ENCODE results near the gene PDLIM5.
A peak's percentile ranks its signal among the peaks of the same experiment; 100 is the strongest.
"Not testable (repeated sequence)": the region's sequence is repeated elsewhere in the genome, so short reads cannot be mapped to it uniquely, and the experiment has no call there.

Gene PDLIM5

DNA sequence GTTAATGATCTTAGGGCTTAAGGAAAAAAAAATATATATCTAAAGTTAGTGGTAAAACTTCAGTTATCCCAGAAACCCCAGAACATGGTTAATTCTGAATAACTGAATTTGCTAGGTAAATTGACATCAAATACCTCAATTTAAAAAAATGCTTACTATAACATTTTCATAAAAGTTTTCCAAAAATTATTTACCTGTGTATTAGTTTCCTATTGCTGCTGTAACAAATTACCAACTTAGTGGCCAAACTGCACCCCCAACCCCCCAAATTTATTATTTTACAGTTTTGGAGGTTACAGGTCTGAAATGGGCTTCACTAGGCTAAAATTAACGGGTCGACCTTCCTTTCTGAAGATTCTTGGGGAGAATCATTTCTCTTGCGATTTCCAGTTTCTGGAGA is 95.2 kb downstream of the PDLIM5 start:
- peaks cover 4% of the 10 kb centered on the region for H3K36me3 ChIP-seq (ENCODE audit: control insufficient read depth, insufficient read depth, low read length, severe bottlenecking)
- DNase-seq (ENCODE audit: low read depth) = no peak
- H3K4me1 ChIP-seq (ENCODE audit: control insufficient read depth, insufficient read depth, low read length) = peaks cover 25% of the 10 kb centered on the region
- H3K4me3 ChIP-seq (ENCODE audit: low read length) = no peak overlapping the region
- H3K27me3 ChIP-seq (replicated peaks; ENCODE audit: control insufficient read depth, insufficient read depth, low read length) = no peaks in the 10 kb centered on the region
- H3K9me3 ChIP-seq (ENCODE audit: control insufficient read depth, low read length) = no peaks in the 10 kb centered on the region
- no peak overlapping the region for H3K9ac ChIP-seq (ENCODE audit: low read length)

DNA sequence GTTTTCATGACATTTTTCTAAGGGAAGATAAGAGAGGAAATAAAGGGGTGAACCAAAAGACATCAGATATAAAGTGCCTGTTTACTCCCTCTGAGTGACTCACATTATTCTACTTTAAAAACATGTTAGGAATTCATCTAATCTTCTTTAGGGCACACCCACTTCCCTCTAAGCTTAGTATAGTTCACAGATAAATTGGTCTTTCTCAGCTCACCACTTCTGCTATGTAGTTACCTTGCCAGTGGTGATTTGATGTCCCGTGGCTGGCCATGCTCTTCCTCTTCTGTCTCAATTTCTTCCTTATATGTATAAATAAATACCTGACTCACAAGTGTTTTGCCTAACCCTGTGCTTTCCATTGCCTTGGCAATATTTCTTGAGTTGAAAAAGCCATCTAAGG is 96.8 kb downstream of the PDLIM5 start:
- peak overlapping the region; percentile 36 for H3K4me3 ChIP-seq (ENCODE audit: low read length)
- DNase-seq (ENCODE audit: low read depth) = peak; percentile 71
- H3K9me3 ChIP-seq (ENCODE audit: control insufficient read depth, low read length) = no peaks in the 10 kb centered on the region
- H3K36me3 ChIP-seq (ENCODE audit: control insufficient read depth, insufficient read depth, low read length, severe bottlenecking) = peaks cover 4% of the 10 kb centered on the region
- H3K27me3 ChIP-seq (replicated peaks; ENCODE audit: control insufficient read depth, insufficient read depth, low read length) = no peaks in the 10 kb centered on the region
- peaks cover 30% of the 10 kb centered on the region for H3K4me1 ChIP-seq (ENCODE audit: control insufficient read depth, insufficient read depth, low read length)
- peak overlapping the region; percentile 44 for H3K9ac ChIP-seq (ENCODE audit: low read length)

DNA sequence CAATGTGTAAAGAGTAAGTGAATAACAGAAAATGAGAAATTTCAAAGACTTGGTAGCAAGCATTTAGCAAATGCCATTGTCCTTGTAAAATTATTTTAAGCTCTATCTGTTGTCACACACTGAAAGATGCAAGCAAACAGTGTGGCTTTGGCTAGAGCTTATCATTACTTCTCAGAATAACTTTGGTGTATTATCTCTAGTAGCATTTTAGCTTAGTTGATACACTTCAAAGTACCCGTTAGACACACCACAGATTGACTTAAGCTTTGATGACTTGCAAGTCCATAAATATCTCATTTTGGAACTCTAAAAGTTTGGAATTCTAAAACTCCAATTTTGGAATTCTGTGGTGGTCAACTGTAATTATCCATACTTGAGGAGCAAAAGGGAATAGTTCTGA is 98.6 kb downstream of the PDLIM5 start:
- no peak for DNase-seq (ENCODE audit: low read depth)
- Histone ChIP-seq H3K36me3 (ENCODE audit: control insufficient read depth, insufficient read depth, low read length, severe bottlenecking) (peaks cover 4% of the 10 kb centered on the region), H3K9me3 (ENCODE audit: control insufficient read depth, low read length) (no peaks in the 10 kb centered on the region), H3K27me3 (replicated peaks; ENCODE audit: control insufficient read depth, insufficient read depth, low read length) (no peaks in the 10 kb centered on the region), H3K9ac (ENCODE audit: low read length) (no peak overlapping the region), H3K4me1 (ENCODE audit: control insufficient read depth, insufficient read depth, low read length) (peaks cover 24% of the 10 kb centered on the region), H3K4me3 (ENCODE audit: low read length) (no peak overlapping the region)

DNA sequence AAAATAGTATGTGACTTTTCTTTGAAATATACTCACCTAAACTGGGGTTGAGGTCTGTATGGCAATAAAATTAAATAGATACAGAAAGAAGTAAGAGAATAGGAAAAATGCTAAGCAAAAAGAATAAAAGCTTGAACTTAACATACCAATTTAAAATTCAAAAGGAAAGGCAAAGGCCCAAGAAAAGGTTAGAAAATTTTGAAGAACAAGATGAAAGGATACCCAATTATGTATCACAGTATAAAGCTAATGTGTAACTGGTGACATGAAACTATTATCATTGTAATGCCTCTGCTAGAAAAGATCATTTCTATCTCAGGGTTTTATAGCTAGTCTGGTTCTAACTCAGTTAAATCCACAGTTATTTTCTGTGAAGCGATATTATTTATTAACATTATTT is 99.1 kb downstream of the PDLIM5 start:
- no peak overlapping the region for H3K4me3 ChIP-seq (ENCODE audit: low read length)
- H3K36me3 ChIP-seq (ENCODE audit: control insufficient read depth, insufficient read depth, low read length, severe bottlenecking) = peaks cover 4% of the 10 kb centered on the region
- no peaks in the 10 kb centered on the region for H3K9me3 ChIP-seq (ENCODE audit: control insufficient read depth, low read length)
- no peak overlapping the region for H3K9ac ChIP-seq (ENCODE audit: low read length)
- H3K27me3 ChIP-seq (replicated peaks; ENCODE audit: control insufficient read depth, insufficient read depth, low read length) = no peaks in the 10 kb centered on the region
- no peak for DNase-seq (ENCODE audit: low read depth)
- H3K4me1 ChIP-seq (ENCODE audit: control insufficient read depth, insufficient read depth, low read length) = peaks cover 19% of the 10 kb centered on the region

DNA sequence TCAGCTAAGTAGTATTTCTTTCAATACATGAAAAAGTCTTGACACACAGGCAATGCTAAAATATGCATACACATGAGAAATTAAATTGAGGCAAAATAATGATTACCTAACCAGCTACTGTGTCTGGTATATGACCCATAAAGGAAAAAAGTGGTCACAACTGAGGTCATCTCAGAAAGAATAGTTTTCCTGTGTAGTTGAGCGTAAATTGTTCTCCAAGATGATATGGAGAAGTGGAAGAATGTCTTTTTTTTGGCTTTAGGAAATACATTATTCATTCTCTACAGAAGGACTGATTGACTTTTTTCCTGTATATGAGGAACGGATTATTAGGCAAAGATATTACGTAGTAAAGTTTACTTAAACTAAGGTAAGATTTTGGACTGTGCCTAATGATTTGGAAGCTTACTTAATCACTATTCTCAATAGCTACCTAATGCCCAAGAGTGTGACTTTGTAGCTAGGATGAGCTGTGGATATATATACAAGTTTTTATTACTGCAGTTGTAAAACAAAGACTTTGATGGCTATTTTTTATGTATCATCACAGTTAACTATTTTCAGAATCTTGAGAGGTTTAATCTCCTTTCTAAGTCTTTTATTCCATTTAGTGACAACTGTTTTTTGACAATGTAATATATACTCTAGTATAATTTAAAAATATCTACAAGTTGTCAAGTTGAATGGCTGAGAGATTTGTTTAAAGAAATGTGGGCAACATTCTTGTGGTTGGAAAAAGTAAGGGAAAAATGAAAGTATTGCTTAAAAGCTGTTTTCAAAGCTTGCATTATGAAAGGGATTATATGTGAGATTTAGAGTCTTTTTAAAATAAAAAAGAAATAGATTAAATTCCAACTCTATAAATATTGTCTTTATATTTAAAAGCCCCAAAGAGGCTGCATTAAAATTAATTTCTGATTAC is 100.2 kb downstream of the PDLIM5 start:
- peak; percentile 83 for DNase-seq (ENCODE audit: low read depth)
- Histone ChIP-seq H3K27me3 (replicated peaks; ENCODE audit: control insufficient read depth, insufficient read depth, low read length) (no peaks in the 10 kb centered on the region), H3K36me3 (ENCODE audit: control insufficient read depth, insufficient read depth, low read length, severe bottlenecking) (peaks cover 4% of the 10 kb centered on the region), H3K9me3 (ENCODE audit: control insufficient read depth, low read length) (no peaks in the 10 kb centered on the region), H3K4me3 (ENCODE audit: low read length) (no peak overlapping the region), H3K9ac (ENCODE audit: low read length) (no peak overlapping the region), H3K4me1 (ENCODE audit: control insufficient read depth, insufficient read depth, low read length) (peaks cover 18% of the 10 kb centered on the region)

DNA sequence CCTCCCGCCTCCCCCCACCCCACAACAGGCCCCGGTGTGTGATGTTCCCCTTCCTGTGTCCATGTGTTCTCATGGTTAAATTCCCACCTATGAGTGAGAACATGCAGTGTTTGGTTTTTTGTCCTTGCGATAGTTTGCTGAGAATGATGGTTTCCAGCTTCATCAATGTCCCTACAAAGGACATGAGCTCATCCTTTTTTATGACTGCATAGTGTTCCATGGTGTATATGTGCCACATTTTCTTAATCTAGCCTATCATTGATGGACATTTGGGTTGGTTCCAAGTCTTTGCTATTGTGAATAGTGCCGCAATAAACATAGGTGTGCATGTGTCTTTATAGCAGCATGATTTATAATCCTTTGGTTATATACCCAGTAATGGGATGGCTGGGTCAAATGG is 104.3 kb downstream of the PDLIM5 start:
- H3K27me3 ChIP-seq (replicated peaks; ENCODE audit: control insufficient read depth, insufficient read depth, low read length); H3K36me3 ChIP-seq (ENCODE audit: control insufficient read depth, insufficient read depth, low read length, severe bottlenecking); H3K4me3 ChIP-seq (ENCODE audit: low read length); H3K9ac ChIP-seq (ENCODE audit: low read length); DNase-seq (ENCODE audit: low read depth); H3K9me3 ChIP-seq (ENCODE audit: control insufficient read depth, low read length): not testable (repeated sequence)
- peaks cover 32% of the 10 kb centered on the region for H3K4me1 ChIP-seq (ENCODE audit: control insufficient read depth, insufficient read depth, low read length)

DNA sequence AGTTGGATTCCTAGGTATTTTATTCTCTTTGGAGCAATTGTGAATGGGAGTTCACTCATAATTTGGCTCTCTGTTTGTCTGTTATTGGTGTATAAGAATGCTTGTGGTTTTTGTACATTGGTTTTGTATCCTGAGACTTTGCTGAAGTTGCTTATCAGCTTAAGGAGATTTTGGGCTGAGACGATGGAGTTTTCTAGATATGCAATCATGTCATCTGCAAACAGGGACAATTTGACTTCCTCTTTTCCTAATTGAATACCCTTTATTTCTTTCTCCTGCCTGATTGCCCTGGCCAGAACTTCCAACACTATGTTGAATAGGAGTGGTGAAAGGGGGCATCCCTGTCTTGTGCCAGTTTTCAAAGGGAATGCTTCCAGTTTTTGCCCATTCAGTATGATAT is 105.9 kb downstream of the PDLIM5 start:
- H3K9ac ChIP-seq (ENCODE audit: low read length); H3K27me3 ChIP-seq (replicated peaks; ENCODE audit: control insufficient read depth, insufficient read depth, low read length); DNase-seq (ENCODE audit: low read depth); H3K9me3 ChIP-seq (ENCODE audit: control insufficient read depth, low read length); H3K36me3 ChIP-seq (ENCODE audit: control insufficient read depth, insufficient read depth, low read length, severe bottlenecking); H3K4me3 ChIP-seq (ENCODE audit: low read length): not testable (repeated sequence)
- H3K4me1 ChIP-seq (ENCODE audit: control insufficient read depth, insufficient read depth, low read length) = peaks cover 40% of the 10 kb centered on the region

DNA sequence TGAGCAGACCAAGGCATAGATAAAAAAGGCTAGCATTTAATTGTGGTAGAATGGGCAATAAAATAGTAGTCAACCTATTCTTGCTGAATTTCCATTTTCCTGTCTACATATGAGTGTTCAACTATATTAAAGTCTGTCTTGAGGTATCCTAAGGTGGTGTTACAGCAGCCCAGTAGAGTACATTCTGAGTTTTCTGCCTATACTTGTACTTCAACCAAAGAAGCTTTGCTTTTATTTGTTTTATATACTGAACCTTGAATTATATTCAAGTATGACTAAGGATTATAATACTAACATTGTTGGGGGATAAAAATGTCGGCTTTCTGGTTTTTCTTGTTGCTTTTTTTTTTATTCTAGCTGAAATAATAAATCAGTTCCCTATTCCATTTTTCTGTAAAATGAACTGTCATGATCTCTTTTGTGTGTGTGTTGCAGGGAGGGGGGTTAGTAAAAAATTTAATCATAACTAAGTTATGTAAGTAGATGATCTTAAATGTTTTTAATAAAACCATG is 106.7 kb downstream of the PDLIM5 start:
- DNase-seq (ENCODE audit: low read depth) = no peak
- Histone ChIP-seq H3K9me3 (ENCODE audit: control insufficient read depth, low read length) (no peaks in the 10 kb centered on the region), H3K27me3 (replicated peaks; ENCODE audit: control insufficient read depth, insufficient read depth, low read length) (no peaks in the 10 kb centered on the region), H3K4me3 (ENCODE audit: low read length) (no peak overlapping the region), H3K36me3 (ENCODE audit: control insufficient read depth, insufficient read depth, low read length, severe bottlenecking) (no peaks in the 10 kb centered on the region), H3K9ac (ENCODE audit: low read length) (no peak overlapping the region), H3K4me1 (ENCODE audit: control insufficient read depth, insufficient read depth, low read length) (peaks cover 44% of the 10 kb centered on the region)

DNA sequence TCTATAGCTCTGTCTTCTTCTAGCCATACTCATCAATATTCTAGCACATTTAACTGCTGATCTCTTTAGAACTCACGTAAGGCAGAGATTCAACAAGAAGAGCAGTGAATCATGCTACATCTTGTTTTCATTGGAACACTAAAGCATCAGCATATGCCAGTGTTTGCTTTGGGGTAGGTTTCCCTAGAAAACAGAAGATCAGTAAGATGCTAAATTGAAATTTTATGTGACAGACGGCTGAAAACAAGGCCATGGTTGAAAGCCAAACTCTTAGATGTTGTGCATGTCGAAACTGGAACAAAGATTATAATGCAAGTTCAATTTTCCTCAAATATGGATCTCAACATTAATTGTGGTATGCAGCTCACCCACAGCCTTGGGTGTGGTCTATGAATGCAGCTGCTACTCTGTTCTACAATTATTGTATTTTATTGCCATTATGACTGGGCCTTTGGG is 107.6 kb downstream of the PDLIM5 start:
- H3K4me3 ChIP-seq (ENCODE audit: low read length) = peak overlapping the region; percentile 3
- no peaks in the 10 kb centered on the region for H3K27me3 ChIP-seq (replicated peaks; ENCODE audit: control insufficient read depth, insufficient read depth, low read length)
- no peaks in the 10 kb centered on the region for H3K9me3 ChIP-seq (ENCODE audit: control insufficient read depth, low read length)
- H3K4me1 ChIP-seq (ENCODE audit: control insufficient read depth, insufficient read depth, low read length) = peaks cover 53% of the 10 kb centered on the region
- DNase-seq (ENCODE audit: low read depth) = peak; percentile 84
- H3K9ac ChIP-seq (ENCODE audit: low read length) = no peak overlapping the region
- no peaks in the 10 kb centered on the region for H3K36me3 ChIP-seq (ENCODE audit: control insufficient read depth, insufficient read depth, low read length, severe bottlenecking)

DNA sequence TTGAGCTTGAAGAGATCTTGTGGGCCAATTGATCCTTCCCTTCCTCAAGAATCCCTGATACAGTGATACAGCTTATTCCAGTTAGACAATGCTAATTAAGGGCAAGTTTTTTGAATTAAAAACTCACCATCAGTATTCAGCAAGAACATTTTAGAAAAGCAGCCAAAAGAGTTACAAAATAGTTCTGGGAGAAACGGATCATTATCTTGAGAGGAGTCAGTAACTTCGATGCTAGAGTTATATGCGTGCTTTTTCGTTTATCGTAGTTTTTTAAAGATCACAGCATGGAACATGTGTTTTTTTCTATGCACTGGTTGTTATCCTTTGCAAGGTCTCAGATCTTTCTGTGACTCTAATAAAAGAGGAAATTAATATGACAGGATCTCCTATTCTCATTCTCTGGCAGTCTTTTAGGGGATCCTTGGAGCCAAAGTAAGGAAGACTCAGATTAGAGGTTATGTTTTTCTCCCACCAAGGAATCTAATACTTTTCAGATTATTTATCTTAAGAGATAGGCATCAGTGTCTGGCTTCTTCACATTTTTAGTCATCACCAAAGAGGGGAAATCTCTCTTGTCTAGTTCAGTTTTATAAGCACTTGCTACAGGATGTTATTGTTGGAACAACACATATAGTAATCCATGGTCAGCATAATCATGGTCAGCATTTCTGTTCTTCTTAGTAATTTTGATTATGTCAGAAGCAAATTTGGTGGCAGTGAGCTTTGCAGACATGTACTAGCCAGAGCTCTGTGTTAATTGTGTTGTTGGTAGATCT is 109.7 kb downstream of the PDLIM5 start:
- peak; percentile 74 for DNase-seq (ENCODE audit: low read depth)
- H3K9me3 ChIP-seq (ENCODE audit: control insufficient read depth, low read length) = no peaks in the 10 kb centered on the region
- peak overlapping the region; percentile 70 for H3K4me3 ChIP-seq (ENCODE audit: low read length)
- H3K27me3 ChIP-seq (replicated peaks; ENCODE audit: control insufficient read depth, insufficient read depth, low read length) = no peaks in the 10 kb centered on the region
- H3K9ac ChIP-seq (ENCODE audit: low read length) = peak overlapping the region; percentile 48
- no peaks in the 10 kb centered on the region for H3K36me3 ChIP-seq (ENCODE audit: control insufficient read depth, insufficient read depth, low read length, severe bottlenecking)
- peaks cover 53% of the 10 kb centered on the region for H3K4me1 ChIP-seq (ENCODE audit: control insufficient read depth, insufficient read depth, low read length)

DNA sequence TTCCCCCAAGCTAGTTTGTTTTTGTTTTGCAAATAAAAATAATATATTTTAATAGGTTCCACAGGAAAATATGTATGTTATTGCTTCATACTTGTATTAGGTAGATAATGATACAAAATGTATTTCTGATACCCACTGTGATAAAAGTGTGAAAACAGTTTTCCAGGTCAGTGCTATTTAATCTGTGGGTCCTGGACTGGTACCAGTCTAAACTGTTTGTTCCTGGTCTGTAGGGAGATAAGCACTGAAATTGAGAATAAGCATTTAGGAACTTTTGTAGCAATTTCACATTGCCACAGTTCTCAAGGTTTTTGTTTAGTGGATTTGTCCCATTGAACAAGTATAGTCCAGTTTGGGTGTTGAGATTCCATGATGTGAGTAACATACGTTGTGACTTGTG is 110.5 kb downstream of the PDLIM5 start:
- H3K4me3 ChIP-seq (ENCODE audit: low read length) = peak overlapping the region; percentile 70
- no peaks in the 10 kb centered on the region for H3K27me3 ChIP-seq (replicated peaks; ENCODE audit: control insufficient read depth, insufficient read depth, low read length)
- H3K9me3 ChIP-seq (ENCODE audit: control insufficient read depth, low read length) = no peaks in the 10 kb centered on the region
- H3K4me1 ChIP-seq (ENCODE audit: control insufficient read depth, insufficient read depth, low read length) = peaks cover 53% of the 10 kb centered on the region
- no peaks in the 10 kb centered on the region for H3K36me3 ChIP-seq (ENCODE audit: control insufficient read depth, insufficient read depth, low read length, severe bottlenecking)
- DNase-seq (ENCODE audit: low read depth) = no peak
- H3K9ac ChIP-seq (ENCODE audit: low read length) = no peak overlapping the region
